ENCODE measurements around the gene IFT22.
"Not testable (repeated sequence)": the region's sequence is repeated elsewhere in the genome, so short reads cannot be mapped to it uniquely, and the experiment has no call there.

The IFT22 gene

GRCh38 chr7:101277155-101277554 lies 44.5 kb downstream of the IFT22 start:
- DNase-seq: no peak

- DNase-seq: no peak
Measured at GRCh38 chr7:101273206-101273605, 48.4 kb downstream of the IFT22 start.

GRCh38 chr7:101271021-101271420 lies 50.6 kb downstream of the IFT22 start:
- DNase-seq: no peak

DNA sequence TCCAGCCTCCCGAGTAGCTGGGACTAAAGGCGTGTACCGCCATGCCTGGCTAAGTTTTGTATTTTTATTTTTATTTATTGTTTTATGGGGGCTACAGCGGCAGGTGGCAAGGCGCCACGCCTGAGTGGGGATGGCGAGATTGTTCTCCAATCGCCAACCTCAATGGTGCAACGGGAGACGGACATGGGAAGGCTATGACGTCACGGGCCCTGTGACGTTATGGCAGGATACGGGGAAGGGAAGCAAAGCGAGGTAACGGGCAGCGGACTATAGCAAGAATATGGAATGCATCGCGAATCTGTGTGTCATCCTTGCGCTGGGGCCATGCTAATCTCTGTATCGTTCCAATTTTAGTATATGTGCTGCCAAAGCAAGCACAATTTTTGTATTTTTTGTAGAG lies 51.9 kb downstream of the IFT22 start:
- DNase-seq: no peak

GRCh38 chr7:101265622-101266516 lies 55.7 kb downstream of the IFT22 start:
- no peak for DNase-seq

GRCh38 chr7:101264102-101264706 lies 57.4 kb downstream of the IFT22 start:
- DNase-seq: not testable (repeated sequence)

Measured in amniotic stem cell (primary cell).